Keratinocyte (primary cell): Measurements from ENCODE around the gene BRK1. TPM values are rescaled to one million over a fixed set of nuclear protein-coding genes. Genes with fewer than 3 reads are reported as not detected.

Experiments used
- DNase-seq: peaks from one replicate; pipeline ENCODE4 v3.0.0-alpha.2; 2011; ENCODE audit warnings: low read depth, missing footprints, low spot score
- FAIRE-seq: peaks from 2 replicates; lab custom pipeline; 2011; peaks lifted over from hg19 to GRCh38; lab: Jason Lieb, UNC
- H2AFZ ChIP-seq: 2 replicates; pipeline ENCODE4 v1.6.0; 2012; ENCODE audit warnings: low read length, control low read depth, inconsistent platforms; ENCODE audit not compliant: control insufficient read depth
- H3K27ac ChIP-seq: 2 replicates; pipeline ENCODE4 v1.5.1; 2011; ENCODE audit warnings: low read length; ENCODE audit not compliant: control insufficient read depth, insufficient read depth
- H3K27me3 ChIP-seq: 3 replicates; pipeline ENCODE4 v1.6.0; 2011; ENCODE audit warnings: low read length; ENCODE audit not compliant: control insufficient read depth, insufficient read depth; ENCODE audit errors: extremely low read depth
- H3K36me3 ChIP-seq, 2 experiments: 2 replicates in 1 of 2; 3 replicates in 1 of 2; pipeline ENCODE4 v1.5.1; 2011; ENCODE audit warnings: low read length in 2 of 2, mild to moderate bottlenecking in 1 of 2; ENCODE audit not compliant: control insufficient read depth in 2 of 2, insufficient read depth in 2 of 2; ENCODE audit errors: extremely low read depth in 1 of 2
- H3K4me1 ChIP-seq: 3 replicates; pipeline ENCODE4 v1.5.1; 2011; ENCODE audit warnings: low read length; ENCODE audit not compliant: control insufficient read depth, insufficient read depth; ENCODE audit errors: extremely low read depth
- H3K4me2 ChIP-seq: 3 replicates; pipeline ENCODE4 v1.6.0; 2011; ENCODE audit warnings: low read depth, low read length; ENCODE audit not compliant: control insufficient read depth, insufficient read depth; ENCODE audit errors: extremely low read depth
- H3K4me3 ChIP-seq, 3 experiments: fragments of 200-600 bp in 1 of 3; sonication (generic) in 1 of 3; 2 replicates in 2 of 3; 3 replicates in 1 of 3; pipeline ENCODE4 v1.5.1; 2011 to 2016; ENCODE audit warnings: low read length in 3 of 3, mild to moderate bottlenecking in 3 of 3, control low read depth in 2 of 3, inconsistent platforms in 1 of 3, low read depth in 1 of 3, mixed read lengths in 1 of 3, mixed run types in 1 of 3, moderate library complexity in 1 of 3; ENCODE audit not compliant: control insufficient read depth in 2 of 3, insufficient read depth in 2 of 3; ENCODE audit errors: extremely low read depth in 1 of 3
- H3K79me2 ChIP-seq: 2 replicates; pipeline ENCODE4 v1.6.0; 2012; ENCODE audit warnings: low read length; ENCODE audit not compliant: control insufficient read depth, insufficient read depth
- H3K9ac ChIP-seq: 3 replicates; pipeline ENCODE4 v1.6.0; 2011; ENCODE audit warnings: low read length; ENCODE audit not compliant: control insufficient read depth, insufficient read depth; ENCODE audit errors: extremely low read depth
- H3K9me1 ChIP-seq: 3 replicates; pipeline ENCODE4 v1.6.0; 2011; ENCODE audit warnings: low read length; ENCODE audit not compliant: control insufficient read depth, insufficient read depth; ENCODE audit errors: extremely low read depth
- H3K9me3 ChIP-seq: 2 replicates; pipeline ENCODE4 v1.5.1; 2012; ENCODE audit warnings: low read depth, low read length; ENCODE audit not compliant: control insufficient read depth
- H4K20me1 ChIP-seq: 3 replicates; pipeline ENCODE4 v1.6.0; 2011; ENCODE audit warnings: low read length; ENCODE audit not compliant: control insufficient read depth, insufficient read depth; ENCODE audit errors: extremely low read depth
- EZH2 ChIP-seq: IDR thresholded peaks from one replicate; pipeline ENCODE4 v1.6.1; 2012; ENCODE audit warnings: inconsistent platforms, mild to moderate bottlenecking, low read length, moderate library complexity
- dilution Hi-C: fragments of 300-500 bp; cut with MboI; formaldehyde crosslinking; loops from one replicate; pipeline ENCODE4 v1.7.0; 2020; ENCODE audit warnings: low sequenced_read_pairs; ENCODE audit not compliant: extremely low pct_ligation_motif_present
- polyA plus RNA-seq, 5 experiments: library from polyadenylated mRNA; depleted of rRNA in 3 of 5; stranded (reverse) in 3 of 5; stranded (forward) in 1 of 5; unstranded in 1 of 5; fragments of >200 nt; gene quantifications; 1 replicate in 1 of 5; 2 replicates in 3 of 5; 3 replicates in 1 of 5; pipeline versions ENCODE4 v1.2.1 to v1.2.3, GENCODE V29; 2011 to 2012; ENCODE audit warnings: missing spikeins in 2 of 5, low read depth in 1 of 5, low replicate concordance in 1 of 5
- TF ChIP-seq, protein P1 (sequence below), 3 experiments: IDR thresholded peaks in 1 of 3; conservative IDR thresholded peaks in 1 of 3; optimal IDR thresholded peaks in 1 of 3; 2 replicates in 2 of 3; 3 replicates in 1 of 3; pipeline versions ENCODE3 to v1.5.1; 2011; ENCODE audit warnings: low read length in 3 of 3, mild to moderate bottlenecking in 3 of 3, moderate library complexity in 2 of 3, control low read depth in 1 of 3, inconsistent platforms in 1 of 3; ENCODE audit not compliant: insufficient read depth in 2 of 3; ENCODE audit errors: extremely low read depth in 1 of 3

The BRK1 gene
- polyA plus RNA-seq, 1 donor (not counting 4 experiments of a cell fraction or from before 2014, with no cell fraction given) = 295 TPM

DNA sequence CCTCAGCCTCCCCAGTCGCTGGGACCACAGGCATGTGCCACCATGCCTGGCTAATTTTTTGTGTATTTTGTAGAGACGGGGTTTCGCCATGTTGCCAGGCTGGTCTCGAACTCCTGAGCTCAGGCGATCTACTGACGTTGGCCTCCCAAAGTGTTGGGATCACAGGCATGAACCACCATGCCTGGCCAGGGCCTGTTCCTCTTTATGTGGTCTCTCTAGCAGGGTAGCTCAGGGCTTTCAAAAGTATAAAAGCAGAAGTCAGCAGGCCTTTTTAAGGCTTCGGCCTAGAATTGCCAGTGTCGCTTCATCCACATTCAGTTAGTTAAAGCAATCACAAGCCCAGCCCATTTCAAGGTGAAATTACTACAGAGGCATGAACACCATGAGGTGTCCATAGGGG, 33.8 kb downstream of the BRK1 start:
- no peaks in the 10 kb centered on the region for H3K27me3 ChIP-seq
- H3K27ac ChIP-seq = no peak overlapping the region
- H3K9me3 ChIP-seq = no peaks in the 10 kb centered on the region
- H2AFZ ChIP-seq = no peak overlapping the region
- dilution Hi-C loops = no loop called here
- H3K4me2 ChIP-seq = no peak overlapping the region
- peaks cover 1% of the 10 kb centered on the region for H3K4me1 ChIP-seq
- H3K79me2 ChIP-seq = peaks cover 37% of the 10 kb centered on the region
- H4K20me1 ChIP-seq = no peaks in the 10 kb centered on the region
- no peak for DNase-seq
- H3K9me1 ChIP-seq = no peaks in the 10 kb centered on the region
- no peak overlapping the region for H3K9ac ChIP-seq
- TF ChIP-seq, protein P1, sequence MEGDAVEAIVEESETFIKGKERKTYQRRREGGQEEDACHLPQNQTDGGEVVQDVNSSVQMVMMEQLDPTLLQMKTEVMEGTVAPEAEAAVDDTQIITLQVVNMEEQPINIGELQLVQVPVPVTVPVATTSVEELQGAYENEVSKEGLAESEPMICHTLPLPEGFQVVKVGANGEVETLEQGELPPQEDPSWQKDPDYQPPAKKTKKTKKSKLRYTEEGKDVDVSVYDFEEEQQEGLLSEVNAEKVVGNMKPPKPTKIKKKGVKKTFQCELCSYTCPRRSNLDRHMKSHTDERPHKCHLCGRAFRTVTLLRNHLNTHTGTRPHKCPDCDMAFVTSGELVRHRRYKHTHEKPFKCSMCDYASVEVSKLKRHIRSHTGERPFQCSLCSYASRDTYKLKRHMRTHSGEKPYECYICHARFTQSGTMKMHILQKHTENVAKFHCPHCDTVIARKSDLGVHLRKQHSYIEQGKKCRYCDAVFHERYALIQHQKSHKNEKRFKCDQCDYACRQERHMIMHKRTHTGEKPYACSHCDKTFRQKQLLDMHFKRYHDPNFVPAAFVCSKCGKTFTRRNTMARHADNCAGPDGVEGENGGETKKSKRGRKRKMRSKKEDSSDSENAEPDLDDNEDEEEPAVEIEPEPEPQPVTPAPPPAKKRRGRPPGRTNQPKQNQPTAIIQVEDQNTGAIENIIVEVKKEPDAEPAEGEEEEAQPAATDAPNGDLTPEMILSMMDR (optimal IDR thresholded peaks at IDR 0.05 in 1 of 3, IDR thresholded peaks at IDR 0.05 in 1 of 3, conservative IDR thresholded peaks at IDR 0.05 in 1 of 3; ENCODE audit: extremely low read depth in 1 of 3, insufficient read depth in 2 of 3, low read length in 3 of 3) = no peak
- TF ChIP-seq EZH2 = no peak
- H3K4me3 ChIP-seq = no peak overlapping the region
- peaks cover under 1 to 21% of the 10 kb centered on the region in 2 experiments for H3K36me3 ChIP-seq
- FAIRE-seq = no peak

DNA sequence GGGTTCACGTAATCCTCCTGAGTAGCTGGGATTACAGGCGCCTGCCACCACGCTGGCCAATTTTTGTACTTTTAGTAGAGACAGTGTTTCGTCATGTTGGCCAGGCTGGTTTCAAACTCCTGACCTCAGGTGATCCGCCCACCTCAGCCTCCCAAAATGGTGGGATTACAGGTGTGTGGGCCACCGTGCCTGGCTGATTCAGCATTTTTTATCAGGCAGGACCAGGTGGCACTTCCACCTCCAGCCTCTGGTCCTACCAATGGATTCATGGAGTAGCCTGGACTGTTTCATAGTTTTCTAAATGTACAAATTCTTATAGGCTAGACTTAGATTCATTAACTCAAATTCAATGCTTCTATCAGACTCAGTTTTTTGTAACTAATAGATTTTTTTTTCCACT, 35.5 kb downstream of the BRK1 start:
- Histone ChIP-seq H3K4me3 (no peak overlapping the region), H3K36me3 (peaks cover 1 to 19% of the 10 kb centered on the region in 2 experiments), H3K27me3 (no peaks in the 10 kb centered on the region), H3K4me1 (no peaks in the 10 kb centered on the region), H3K79me2 (peaks cover 23% of the 10 kb centered on the region), H3K4me2 (no peak overlapping the region), H4K20me1 (no peaks in the 10 kb centered on the region), H3K9ac (no peak overlapping the region), H2AFZ (no peak overlapping the region), H3K27ac (no peak overlapping the region), H3K9me3 (no peaks in the 10 kb centered on the region), H3K9me1 (no peaks in the 10 kb centered on the region)
- TF ChIP-seq, protein P1 (optimal IDR thresholded peaks at IDR 0.05 in 1 of 3, IDR thresholded peaks at IDR 0.05 in 1 of 3, conservative IDR thresholded peaks at IDR 0.05 in 1 of 3; ENCODE audit: extremely low read depth in 1 of 3, insufficient read depth in 2 of 3, low read length in 3 of 3) = no peak
- no peak for TF ChIP-seq EZH2
- no peak for DNase-seq
- dilution Hi-C loops = no loop called here
- FAIRE-seq = no peak
